Measurements from ENCODE around the gene NCR3LG1. TPM values are rescaled to one million over a fixed set of nuclear protein-coding genes. Genes with fewer than 3 reads are reported as not detected.

The NCR3LG1 gene
- total and polyA plus RNA-seq, 2 donors (not counting 3 experiments of a cell fraction or from before 2014, with no cell fraction given) = 2.2 to 8.1 TPM

GRCh38 chr11:17378655-17379054 is 27.1 kb downstream of the NCR3LG1 start:
- Histone ChIP-seq H3K36me3 (ENCODE audit: control insufficient read depth in 2 of 2, extremely low read depth in 1 of 2, insufficient read depth in 2 of 2, low read length in 2 of 2) (no peaks in the 10 kb centered on the region), H3K27ac (ENCODE audit: insufficient read depth, low read depth, low read length) (no peak overlapping the region), H3K79me2 (ENCODE audit: control insufficient read depth, insufficient read depth, low read length) (no peaks in the 10 kb centered on the region), H3K4me3 (replicated peaks in 1 of 3; ENCODE audit: insufficient read depth in 1 of 3, low read depth in 1 of 3, low read length in 3 of 3) (no peak overlapping the region), H3K9me1 (replicated peaks; ENCODE audit: control insufficient read depth, extremely low read depth, insufficient read depth, low read length) (no peaks in the 10 kb centered on the region), H3K9ac (replicated peaks; ENCODE audit: extremely low read depth, insufficient read depth, low read length) (no peak overlapping the region), H3K4me1 (ENCODE audit: control insufficient read depth, extremely low read depth, insufficient read depth, low read length) (no peaks in the 10 kb centered on the region), H3K27me3 (ENCODE audit: control insufficient read depth in 2 of 2, insufficient read depth in 2 of 2, low read length in 2 of 2) (no peaks in the 10 kb centered on the region), H3K4me2 (ENCODE audit: insufficient read depth, low read length) (no peak overlapping the region), H2AFZ (ENCODE audit: low read depth, low read length) (no peak overlapping the region), H3K9me3 (replicated peaks; ENCODE audit: control insufficient read depth, insufficient read depth, low read length) (no peaks in the 10 kb centered on the region), H4K20me1 (replicated peaks; ENCODE audit: control insufficient read depth, extremely low read depth, insufficient read depth, low read length) (no peaks in the 10 kb centered on the region)
- intact Hi-C loops (cut with micrococcal nuclease) (no loop called here), dilution Hi-C loops (cut with MboI; ENCODE audit: extremely low pct_ligation_motif_present, low sequenced_read_pairs) (no loop called here)
- TF ChIP-seq FOS (IDR thresholded peaks at IDR 0.05; ENCODE audit: borderline replicate concordance, insufficient read depth, low read length) = no peak
- TF ChIP-seq CTCF (IDR thresholded peaks at IDR 0.05; ENCODE audit: extremely low read depth in 1 of 2, insufficient read depth in 1 of 2, low read depth in 1 of 2, low read length in 2 of 2) = no peak
- no peak for TF ChIP-seq POLR2AphosphoS5 (IDR thresholded peaks at IDR 0.05; ENCODE audit: insufficient read depth, low read depth, low read length)
- TF ChIP-seq MAX (IDR thresholded peaks at IDR 0.05; ENCODE audit: insufficient read depth, insufficient read length) = no peak
- TF ChIP-seq GATA2 (IDR thresholded peaks at IDR 0.05; ENCODE audit: insufficient read depth, insufficient read length, low read depth, low read length) = no peak
- TF ChIP-seq POLR2A (IDR thresholded peaks at IDR 0.05; ENCODE audit: low read depth, low read length) = no peak
- TF ChIP-seq MYC (IDR thresholded peaks at IDR 0.05; ENCODE audit: low read depth, low read length) = no peak
- TF ChIP-seq JUN (IDR thresholded peaks at IDR 0.05; ENCODE audit: borderline replicate concordance, insufficient read depth, insufficient read length, low read depth) = no peak
- no peak for TF ChIP-seq EZH2 (IDR thresholded peaks at IDR 0.05; ENCODE audit: borderline replicate concordance, low read depth, low read length, severe bottlenecking)
- POLR2A ChIA-PET = no interaction called here
- FAIRE-seq (no peak), DNase-seq (ENCODE audit: low read depth, low spot score) (no peak)
- BruUV-seq (replicated peaks) = no TSS peak
- CTCF ChIA-PET = interaction anchor here (1.6 to 1.8 kb wide), 2 partner anchors 10 to 125 kb away, joined by 3 to 7 read pairs; partner anchors contain the start of gene KCNJ11

Measured in endothelial cell of umbilical vein (primary cell).